Tibial nerve (tissue), 3 donors: ENCODE results near the gene UBXN7.
"Not testable (repeated sequence)": the region's sequence is repeated elsewhere in the genome, so short reads cannot be mapped to it uniquely, and the experiment has no call there.

Experiments used
- CTCF ChIP-seq, 5 experiments: fragments of 200-600 bp in 3 of 5; fragments of 450-650 bp in 2 of 5; sonication (generic) in 3 of 5; IDR thresholded peaks; one replicate each; pipeline ENCODE4 v1.5.1; 2016 to 2019; ENCODE audit warnings: antibody characterized with exemption in 5 of 5, mild to moderate bottlenecking in 3 of 5, moderate library complexity in 2 of 5
- POLR2A ChIP-seq, 2 donors: fragments of 450-650 bp; IDR thresholded peaks; one replicate each; pipeline ENCODE4 v1.6.1; 2017; ENCODE audit warnings: antibody characterized with exemption in 2 of 2, mild to moderate bottlenecking in 2 of 2, moderate library complexity in 2 of 2

- not testable (repeated sequence) for TF ChIP-seq POLR2A, CTCF (IDR thresholded peaks at IDR 0.05)
Measured at GRCh38 chr3:196462680-196463477, 30.7 kb upstream of the UBXN7 start.
